HepG2 (cell line): Measurements from ENCODE around the gene FHL3. TPM values are rescaled to one million over a fixed set of nuclear protein-coding genes. Genes with fewer than 3 reads are reported as not detected.

Source experiments
- AHR ChIP-seq: IDR thresholded peaks from 2 replicates; pipeline ENCODE4 v1.6.1; 2018; ENCODE audit warnings: missing genetic modification reagents, missing compliant biosample characterization
- DPF2 ChIP-seq: sonication (generic); formaldehyde crosslinking; IDR thresholded peaks from 2 replicates; pipeline ENCODE4 v1.4.0; 2020; ENCODE audit warnings: mild to moderate bottlenecking, low read depth, missing genetic modification reagents, borderline replicate concordance
- FIP1L1 ChIP-seq: fragments of 200-400 bp; formaldehyde crosslinking; IDR thresholded peaks from 2 replicates; pipeline ENCODE4 v1.6.1; 2018; ENCODE audit warnings: low read depth, mild to moderate bottlenecking, low read length, moderate library complexity, borderline replicate concordance; ENCODE audit not compliant: insufficient read depth
- MIXL1 ChIP-seq: IDR thresholded peaks from 2 replicates; pipeline ENCODE4 v1.6.1; 2016
- MTF1 ChIP-seq: sonication (generic); formaldehyde crosslinking; IDR thresholded peaks from 2 replicates; pipeline ENCODE4 v1.5.0; 2020; ENCODE audit warnings: missing genetic modification reagents
- NPAS2 ChIP-seq: sonication (generic); formaldehyde crosslinking; IDR thresholded peaks from 2 replicates; pipeline ENCODE4 v1.8.0; 2022; ENCODE audit warnings: mild to moderate bottlenecking, missing genetic modification reagents, borderline replicate concordance
- ONECUT2 ChIP-seq: sonication (generic); formaldehyde crosslinking; IDR thresholded peaks from 2 replicates; pipeline ENCODE4 v1.4.0; 2020; ENCODE audit warnings: missing genetic modification reagents
- PAF1 ChIP-seq: IDR thresholded peaks from 2 replicates; pipeline ENCODE4 v1.6.1; 2016; ENCODE audit warnings: missing genetic modification reagents, missing compliant biosample characterization
- PITX1 ChIP-seq: sonication (generic); formaldehyde crosslinking; IDR thresholded peaks from 2 replicates; pipeline ENCODE4 v1.5.1; 2020; ENCODE audit warnings: mild to moderate bottlenecking, missing genetic modification reagents
- RAD51 ChIP-seq: fragments of 450-650 bp; IDR thresholded peaks from 2 replicates; pipeline ENCODE4 v1.6.1; 2016; ENCODE audit warnings: borderline replicate concordance
- SMAD9 ChIP-seq: sonication (generic); formaldehyde crosslinking; IDR thresholded peaks from 2 replicates; pipeline ENCODE4 v1.5.1; 2020; ENCODE audit warnings: mild to moderate bottlenecking, missing genetic modification reagents
- SMARCC2 ChIP-seq: fragments of 450-650 bp; IDR thresholded peaks from 2 replicates; pipeline ENCODE4 v1.6.1; 2017; ENCODE audit warnings: antibody characterized with exemption, mild to moderate bottlenecking
- SMYD3 ChIP-seq: sonication (generic); formaldehyde crosslinking; IDR thresholded peaks from 2 replicates; pipeline ENCODE4 v1.8.1; 2023; ENCODE audit warnings: mild to moderate bottlenecking, missing genetic modification reagents
- SP2 ChIP-seq: sonication (generic); formaldehyde crosslinking; IDR thresholded peaks from 2 replicates; pipeline ENCODE4 v1.5.1; 2020; ENCODE audit warnings: mild to moderate bottlenecking, missing genetic modification reagents
- YY1 ChIP-seq: IDR thresholded peaks from 2 replicates; pipeline ENCODE4 v1.6.1; 2011; ENCODE audit warnings: low read length, low read depth, moderate library complexity, mild to moderate bottlenecking; ENCODE audit not compliant: insufficient read depth, insufficient replicate concordance
- ZBTB21 ChIP-seq: sonication (generic); formaldehyde crosslinking; IDR thresholded peaks from 2 replicates; pipeline ENCODE4 v1.4.0; 2020; ENCODE audit warnings: missing genetic modification reagents
- ZFP82 ChIP-seq: sonication (generic); formaldehyde crosslinking; IDR thresholded peaks from 2 replicates; pipeline ENCODE4 v1.5.1; 2020; ENCODE audit warnings: mild to moderate bottlenecking, missing genetic modification reagents, borderline replicate concordance
- ZFP90 ChIP-seq: sonication (generic); formaldehyde crosslinking; IDR thresholded peaks from 2 replicates; pipeline ENCODE4 v1.8.0; 2022; ENCODE audit warnings: missing genetic modification reagents, mild to moderate bottlenecking, inconsistent platforms, borderline replicate concordance
- ZMYM3 ChIP-seq: sonication (generic); formaldehyde crosslinking; IDR thresholded peaks from 2 replicates; pipeline ENCODE4 v1.5.1; 2020; ENCODE audit warnings: mild to moderate bottlenecking, missing genetic modification reagents
- ZNF138 ChIP-seq: sonication (generic); formaldehyde crosslinking; IDR thresholded peaks from 2 replicates; pipeline ENCODE4 v1.5.0; 2020; ENCODE audit warnings: mild to moderate bottlenecking, low read depth, missing genetic modification reagents
- ZNF350 ChIP-seq: sonication (generic); formaldehyde crosslinking; IDR thresholded peaks from 2 replicates; pipeline ENCODE4 v1.4.0; 2020; ENCODE audit warnings: mild to moderate bottlenecking, low read depth, missing genetic modification reagents, borderline replicate concordance
- ZNF652 ChIP-seq: IDR thresholded peaks from 2 replicates; pipeline ENCODE4 v1.6.1; 2016; ENCODE audit warnings: low read depth, borderline replicate concordance
- ZNF737 ChIP-seq: sonication (generic); formaldehyde crosslinking; IDR thresholded peaks from 2 replicates; pipeline ENCODE4 v1.5.0; 2020; ENCODE audit warnings: missing genetic modification reagents, mild to moderate bottlenecking, borderline replicate concordance
- ZNF766 ChIP-seq: sonication (generic); formaldehyde crosslinking; IDR thresholded peaks from 2 replicates; pipeline ENCODE4 v1.5.0; 2020; ENCODE audit warnings: missing genetic modification reagents, borderline replicate concordance
- ZNF878 ChIP-seq: sonication (generic); formaldehyde crosslinking; IDR thresholded peaks from 2 replicates; pipeline ENCODE4 v1.8.1; 2023; ENCODE audit warnings: mild to moderate bottlenecking, missing genetic modification reagents, moderate library complexity
- polyA plus RNA-seq, 8 experiments: library from polyadenylated mRNA; depleted of rRNA in 3 of 8; stranded (reverse) in 7 of 8; unstranded in 1 of 8; fragments of >200 nt; fragmentation: Illumina TruSeq in 4 of 8; extraction: Trizol in 4 of 8; gene quantifications; 2 replicates each; pipeline versions ENCODE4 v1.2.1 to v1.2.3, GENCODE V29; 2011 to 2016; ENCODE audit warnings: low read depth in 4 of 8, missing spikeins in 1 of 8, mixed read lengths in 1 of 8; ENCODE audit not compliant: insufficient read depth in 1 of 8
- total RNA-seq, 5 experiments: library from RNA; depleted of rRNA; stranded (reverse); fragments of >200 nt; fragmentation: Illumina TruSeq; extraction: Trizol; gene quantifications; 2 replicates each; pipeline ENCODE4 v1.2.3, GENCODE V29; 2016; ENCODE audit warnings: low read depth in 1 of 5
- TF ChIP-seq, protein P1 (sequence below): IDR thresholded peaks from 2 replicates; pipeline ENCODE4 v1.6.1; 2018; ENCODE audit warnings: missing genetic modification reagents
- TF ChIP-seq, protein P2 (sequence below), 2 experiments: fragments of 450-650 bp in 1 of 2; sonication (generic) in 1 of 2; formaldehyde crosslinking; IDR thresholded peaks; 2 replicates each; pipeline versions ENCODE4 v1.5.0 to v1.8.0; 2020 to 2022; ENCODE audit warnings: mild to moderate bottlenecking in 1 of 2, missing genetic modification reagents in 1 of 2
- TF ChIP-seq, protein P3 (sequence below): IDR thresholded peaks from 2 replicates; pipeline ENCODE4 v1.6.1; 2016

FHL3 gene
- total and polyA plus RNA-seq, 2 of the 13 experiments (the other 11 are each of a cell fraction or from before 2014, with no cell fraction given) = 2.8 to 6.6 TPM

DNA sequence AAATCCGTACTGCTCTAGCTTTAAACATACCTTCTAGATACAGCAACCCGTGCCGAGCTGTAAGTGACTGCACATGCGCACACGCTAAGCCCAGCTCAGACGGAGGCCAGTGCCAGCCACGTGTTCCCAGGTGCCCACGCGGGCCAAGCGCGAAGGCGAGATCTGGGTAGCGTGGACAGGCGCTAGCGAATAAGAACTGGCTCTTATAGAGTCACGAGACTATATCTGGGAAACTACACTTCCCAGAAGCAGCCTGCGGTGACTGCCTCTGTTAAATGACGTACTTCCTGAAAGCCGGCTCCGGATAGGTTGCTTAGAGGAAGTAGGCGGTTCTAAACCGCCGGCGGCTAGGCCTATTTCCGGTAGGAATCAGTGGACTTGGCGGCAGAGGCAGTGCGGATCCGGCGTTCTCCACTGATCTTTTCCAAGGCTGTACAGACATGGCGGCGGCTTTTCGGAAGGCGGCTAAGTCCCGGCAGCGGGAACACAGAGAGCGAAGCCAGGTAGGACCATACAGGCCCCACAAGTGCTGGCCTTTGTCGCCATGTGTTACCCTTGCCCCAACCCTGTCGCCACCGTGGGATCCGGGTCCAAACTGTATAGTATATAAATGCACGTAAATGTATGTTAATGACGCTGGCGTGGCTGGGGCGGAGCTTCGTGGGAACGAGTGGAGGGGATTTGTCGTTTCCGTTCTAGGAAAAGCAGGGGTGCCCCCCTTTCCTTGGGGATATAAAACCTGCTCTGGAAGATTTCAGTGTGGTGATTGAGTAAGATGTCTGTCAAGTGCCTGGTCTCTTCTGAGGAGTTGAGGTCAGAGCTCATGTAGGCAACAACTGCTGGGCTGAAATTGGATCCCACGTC lies 7.3 kb upstream of the FHL3 start, which contains the start of gene UTP11 (continued):
- TF ChIP-seq, protein P1, sequence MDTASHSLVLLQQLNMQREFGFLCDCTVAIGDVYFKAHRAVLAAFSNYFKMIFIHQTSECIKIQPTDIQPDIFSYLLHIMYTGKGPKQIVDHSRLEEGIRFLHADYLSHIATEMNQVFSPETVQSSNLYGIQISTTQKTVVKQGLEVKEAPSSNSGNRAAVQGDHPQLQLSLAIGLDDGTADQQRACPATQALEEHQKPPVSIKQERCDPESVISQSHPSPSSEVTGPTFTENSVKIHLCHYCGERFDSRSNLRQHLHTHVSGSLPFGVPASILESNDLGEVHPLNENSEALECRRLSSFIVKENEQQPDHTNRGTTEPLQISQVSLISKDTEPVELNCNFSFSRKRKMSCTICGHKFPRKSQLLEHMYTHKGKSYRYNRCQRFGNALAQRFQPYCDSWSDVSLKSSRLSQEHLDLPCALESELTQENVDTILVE (CRISPR knock-in tag) = peak; percentile 77
- peak; percentile 69 for TF ChIP-seq ZNF652 (CRISPR knock-in tag)
- peak; percentile 86 for TF ChIP-seq ZFP90
- TF ChIP-seq PAF1 = no peak
- TF ChIP-seq ONECUT2 (CRISPR knock-in tag) = peak; percentile 75; the same call in 1 of the 2 replicates
- peak; percentile 76; the same call in 1 of the 2 replicates for TF ChIP-seq SMYD3 (CRISPR knock-in tag)
- TF ChIP-seq SMAD9 (CRISPR knock-in tag) = peak; percentile 98
- peak; percentile 11; the same call in 1 of the 2 replicates for TF ChIP-seq RAD51
- peak; percentile 67; the same call in 1 of the 2 replicates for TF ChIP-seq ZFP82 (CRISPR knock-in tag)
- peak; percentile 94 for TF ChIP-seq ZNF878
- TF ChIP-seq AHR (CRISPR knock-in tag) = peak; percentile 99
- TF ChIP-seq ZNF350 = peak; percentile 87
- TF ChIP-seq NPAS2 (CRISPR knock-in tag) = 0 out of 2 replicates have a peak, but pooled peaks have one; percentile 44
- TF ChIP-seq ZNF766 (CRISPR knock-in tag) = peak; percentile 97; the same call in 1 of the 2 replicates
- no peak for TF ChIP-seq DPF2 (CRISPR knock-in tag)
- peak; percentile 96 for TF ChIP-seq SP2 (CRISPR knock-in tag)
- peak; percentile 88 for TF ChIP-seq YY1
- TF ChIP-seq ZBTB21 (CRISPR knock-in tag) = peak; percentile 86
- peak; percentile 65 for TF ChIP-seq PITX1 (CRISPR knock-in tag)
- TF ChIP-seq FIP1L1 = no peak
- TF ChIP-seq, protein P2, sequence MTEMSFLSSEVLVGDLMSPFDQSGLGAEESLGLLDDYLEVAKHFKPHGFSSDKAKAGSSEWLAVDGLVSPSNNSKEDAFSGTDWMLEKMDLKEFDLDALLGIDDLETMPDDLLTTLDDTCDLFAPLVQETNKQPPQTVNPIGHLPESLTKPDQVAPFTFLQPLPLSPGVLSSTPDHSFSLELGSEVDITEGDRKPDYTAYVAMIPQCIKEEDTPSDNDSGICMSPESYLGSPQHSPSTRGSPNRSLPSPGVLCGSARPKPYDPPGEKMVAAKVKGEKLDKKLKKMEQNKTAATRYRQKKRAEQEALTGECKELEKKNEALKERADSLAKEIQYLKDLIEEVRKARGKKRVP (CRISPR knock-in tag; IDR thresholded peaks at IDR 0.05) = no peak
- peak; percentile 98 for TF ChIP-seq ZNF138 (CRISPR knock-in tag)
- peak; percentile 24; the same call in 1 of the 2 replicates for TF ChIP-seq ZNF737 (CRISPR knock-in tag)
- TF ChIP-seq ZMYM3 = peak; percentile 79
- no peak for TF ChIP-seq SMARCC2
- TF ChIP-seq MIXL1 = peak; percentile 33; the same call in 1 of the 2 replicates
- peak; percentile 55; the same call in 1 of the 2 replicates for TF ChIP-seq MTF1 (CRISPR knock-in tag)
- TF ChIP-seq, protein P3, sequence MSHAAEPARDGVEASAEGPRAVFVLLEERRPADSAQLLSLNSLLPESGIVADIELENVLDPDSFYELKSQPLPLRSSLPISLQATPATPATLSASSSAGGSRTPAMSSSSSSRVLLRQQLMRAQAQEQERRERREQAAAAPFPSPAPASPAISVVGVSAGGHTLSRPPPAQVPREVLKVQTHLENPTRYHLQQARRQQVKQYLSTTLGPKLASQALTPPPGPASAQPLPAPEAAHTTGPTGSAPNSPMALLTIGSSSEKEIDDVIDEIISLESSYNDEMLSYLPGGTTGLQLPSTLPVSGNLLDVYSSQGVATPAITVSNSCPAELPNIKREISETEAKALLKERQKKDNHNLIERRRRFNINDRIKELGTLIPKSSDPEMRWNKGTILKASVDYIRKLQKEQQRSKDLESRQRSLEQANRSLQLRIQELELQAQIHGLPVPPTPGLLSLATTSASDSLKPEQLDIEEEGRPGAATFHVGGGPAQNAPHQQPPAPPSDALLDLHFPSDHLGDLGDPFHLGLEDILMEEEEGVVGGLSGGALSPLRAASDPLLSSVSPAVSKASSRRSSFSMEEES (CRISPR knock-in tag) = peak; percentile 98
